Muscle layer of duodenum (tissue), 2 donors: ENCODE results near the gene NR2F6.

Source experiments
- H3K27ac ChIP-seq: one replicate; pipeline ENCODE4 v1.7.0; 2013; ENCODE audit warnings: mild to moderate bottlenecking, low read length
- H3K27me3 ChIP-seq: one replicate; pipeline ENCODE4 v1.7.0; 2013; ENCODE audit warnings: low read depth, mild to moderate bottlenecking, control low read depth, low read length
- H3K36me3 ChIP-seq, 2 donors: one replicate each; pipeline ENCODE4 v1.7.0; 2013; ENCODE audit warnings: low read length in 2 of 2, control low read depth in 1 of 2, mild to moderate bottlenecking in 1 of 2; ENCODE audit not compliant: insufficient read depth in 2 of 2, control insufficient read depth in 1 of 2
- H3K4me1 ChIP-seq, 2 donors: one replicate each; pipeline ENCODE4 v1.7.0; 2013; ENCODE audit warnings: low read length in 2 of 2, mild to moderate bottlenecking in 2 of 2, control low read depth in 1 of 2, moderate library complexity in 1 of 2; ENCODE audit not compliant: insufficient read depth in 2 of 2, control insufficient read depth in 1 of 2
- H3K4me3 ChIP-seq, 2 donors: one replicate each; pipeline ENCODE4 v1.7.0; 2013; ENCODE audit warnings: low read length in 2 of 2, low read depth in 1 of 2, mild to moderate bottlenecking in 1 of 2
- H3K9me3 ChIP-seq, 2 donors: one replicate each; pipeline ENCODE4 v1.7.0; 2013; ENCODE audit warnings: low read length in 2 of 2, control low read depth in 1 of 2, mild to moderate bottlenecking in 1 of 2; ENCODE audit not compliant: control insufficient read depth in 1 of 2
- donor health status: healthy.

NR2F6 gene

DNA sequence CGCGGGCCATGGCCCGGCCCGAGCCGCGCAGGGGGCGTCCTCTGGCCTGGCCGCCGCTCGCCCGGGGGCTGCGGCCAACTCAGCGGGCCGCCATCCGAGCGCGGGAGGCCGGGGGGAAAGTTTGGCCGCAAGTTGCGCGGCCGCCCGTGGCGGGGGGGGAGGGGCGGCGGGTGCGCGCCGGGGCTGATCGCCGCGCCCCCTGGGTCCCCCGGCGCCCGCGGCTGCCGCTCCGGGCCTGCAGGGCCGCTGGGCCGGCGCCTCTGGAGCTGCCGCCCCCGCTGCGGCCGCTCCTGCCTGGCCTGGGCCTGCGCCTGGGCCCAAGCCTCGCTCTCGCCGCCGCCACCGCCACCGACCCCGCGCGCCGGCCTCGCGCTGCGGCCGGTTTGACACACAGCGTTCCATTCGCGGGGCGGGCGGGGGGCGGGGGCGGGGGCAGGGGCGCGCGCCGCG lies at the start of gene NR2F6:
TSS of gene NR2F6 (minus strand) at position 385 of the 450 bp plus-strand sequence. CDS start 699 bp downstream, outside the sequence.
- Histone ChIP-seq H3K27ac (peak within 1 kb of the TSS; percentile 8), H3K36me3 (peaks cover 0 to 4% of the 10 kb centered on the region in 2 donors), H3K9me3 (no peaks in the 10 kb centered on the region), H3K4me1 (peaks cover 6 to 35% of the 10 kb centered on the region in 2 donors), H3K4me3 (peak within 1 kb of the TSS; percentile 77 to 94), H3K27me3 (no peaks in the 10 kb centered on the region)

DNA sequence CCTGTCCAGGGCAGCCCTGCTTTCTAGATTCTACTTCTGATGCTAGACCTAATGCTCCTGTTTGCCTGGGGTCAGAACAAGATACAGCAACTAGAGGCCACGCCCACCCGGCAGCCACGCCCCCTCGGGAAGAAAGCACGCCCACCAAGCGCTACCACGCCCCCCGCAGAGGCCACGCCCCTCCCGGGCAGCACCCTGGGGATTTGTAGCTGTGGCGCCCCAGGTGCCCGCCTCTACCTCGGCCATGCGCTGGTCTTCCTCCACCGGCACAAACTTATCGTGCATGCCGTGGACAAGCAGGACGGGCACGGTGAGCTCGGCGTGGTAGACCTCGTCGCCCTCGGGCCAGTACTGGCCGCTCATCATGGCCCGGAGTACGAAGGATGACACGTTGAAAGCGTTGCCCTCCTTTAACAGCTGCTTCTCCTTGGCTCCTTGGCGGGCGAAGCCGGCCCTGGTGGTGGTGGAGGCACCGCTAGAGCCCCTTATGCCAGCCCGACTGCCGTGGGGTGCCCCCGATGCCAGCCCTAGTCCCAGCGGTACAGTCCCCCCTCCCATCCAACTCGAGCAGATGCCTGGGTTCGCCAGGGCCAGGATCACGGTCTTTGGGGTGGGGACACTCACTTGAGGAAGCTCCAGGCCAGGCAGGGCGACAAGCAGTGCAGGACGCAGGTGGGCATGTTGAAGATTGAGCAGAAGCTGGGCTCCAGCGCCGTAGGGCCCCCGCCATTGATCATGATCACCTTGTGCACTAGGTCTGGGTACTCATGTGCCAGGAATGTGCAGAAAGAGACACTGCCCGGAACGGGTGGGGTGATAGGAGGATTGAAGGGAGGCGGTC lies 48.6 kb upstream of the NR2F6 start:
- Histone ChIP-seq H3K9me3 (no peaks in the 10 kb centered on the region), H3K4me1 (peaks cover 0 to 10% of the 10 kb centered on the region in 2 donors), H3K4me3 (no peak overlapping the region), H3K36me3 (peaks cover 0 to 11% of the 10 kb centered on the region in 2 donors), H3K27me3 (no peaks in the 10 kb centered on the region), H3K27ac (no peak overlapping the region)

DNA sequence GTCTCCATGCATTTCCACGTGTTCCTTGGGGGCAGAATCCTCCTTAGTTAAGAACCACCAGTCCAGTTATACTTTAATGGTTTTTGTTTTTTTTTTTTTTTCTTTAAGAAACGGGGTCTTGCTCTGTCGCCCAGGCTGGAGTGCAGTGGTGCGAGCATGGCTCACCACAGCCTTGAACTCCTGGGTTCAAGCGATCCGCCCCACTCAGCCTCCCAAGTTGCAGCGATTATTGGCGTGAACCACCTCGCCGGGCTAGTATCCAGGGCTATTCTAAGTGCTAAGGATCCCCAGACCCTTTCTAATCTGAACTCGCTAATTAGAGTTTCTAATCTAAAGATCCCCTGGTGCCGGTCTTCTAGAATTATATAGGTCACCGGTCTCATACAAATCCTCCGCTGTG lies 47.9 kb upstream of the NR2F6 start:
- Histone ChIP-seq H3K9me3 (no peaks in the 10 kb centered on the region), H3K27ac (no peak overlapping the region), H3K4me1 (peaks cover 0 to 10% of the 10 kb centered on the region in 2 donors), H3K27me3 (no peaks in the 10 kb centered on the region), H3K36me3 (peaks cover 0 to 11% of the 10 kb centered on the region in 2 donors), H3K4me3 (no peak overlapping the region)

DNA sequence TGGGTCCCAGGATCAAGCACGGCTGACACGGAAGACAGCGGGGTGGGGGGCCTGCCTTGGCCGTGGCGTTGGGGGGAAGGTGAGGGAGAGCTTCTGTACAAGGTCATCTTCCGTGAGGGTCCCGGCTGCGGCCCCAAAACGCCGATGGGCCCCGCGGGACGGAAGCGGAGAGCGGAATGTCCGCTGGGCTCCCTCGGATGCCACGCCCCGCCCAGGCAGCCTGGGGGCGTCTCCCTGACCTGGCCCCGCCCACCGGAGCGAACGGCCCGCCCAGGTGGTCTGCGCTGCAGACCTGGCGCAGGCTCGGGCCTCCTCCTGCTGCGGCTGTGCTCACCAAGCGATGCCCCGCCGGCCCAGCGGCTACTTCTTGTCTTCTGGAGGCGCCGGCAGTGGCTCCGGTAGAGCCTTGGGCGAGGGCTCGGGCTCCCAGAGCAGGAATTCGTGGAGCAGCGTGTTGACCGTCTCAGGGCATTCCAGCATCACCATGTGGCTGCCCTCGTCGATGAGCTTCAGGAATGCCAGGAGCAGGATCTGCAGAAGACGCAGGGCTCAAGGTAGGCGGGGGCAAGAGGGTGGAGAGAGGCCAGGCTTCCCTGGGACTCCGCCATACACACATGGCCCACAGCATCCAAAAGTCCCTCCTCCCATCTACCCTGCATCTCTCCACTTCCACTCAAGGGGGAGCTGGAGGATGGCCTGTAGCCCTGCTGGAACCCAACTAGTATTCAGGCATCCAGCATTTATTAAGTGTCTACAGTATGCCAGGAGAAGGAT lies 46.8 kb upstream of the NR2F6 start:
- Histone ChIP-seq H3K9me3 (no peaks in the 10 kb centered on the region), H3K36me3 (peaks cover 0 to 6% of the 10 kb centered on the region in 2 donors), H3K4me1 (peaks cover 0 to 10% of the 10 kb centered on the region in 2 donors), H3K27me3 (no peaks in the 10 kb centered on the region), H3K4me3 (peak overlapping the region; percentile 55 to 79), H3K27ac (no peak overlapping the region)

DNA sequence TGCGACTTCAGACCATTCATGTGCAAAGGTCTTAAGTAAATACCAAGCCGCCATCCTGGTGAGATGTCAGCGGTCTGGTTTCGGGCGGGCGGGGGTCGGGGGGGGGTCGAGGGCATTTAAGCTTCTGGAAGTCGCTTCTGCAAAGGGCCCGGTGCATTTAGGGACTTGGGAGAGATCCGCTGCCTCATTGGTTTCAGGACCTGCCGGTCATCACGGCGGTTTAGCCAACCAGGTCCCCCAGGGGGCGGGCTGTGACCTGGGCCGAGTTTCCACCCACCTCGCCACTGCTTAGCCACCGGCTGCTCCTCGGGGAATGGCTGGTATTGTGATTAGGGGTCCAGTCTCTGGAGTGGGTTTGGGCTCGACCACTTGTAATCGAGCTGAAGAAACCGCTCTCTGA lies 43.8 kb upstream of the NR2F6 start:
- H3K27me3 ChIP-seq = no peaks in the 10 kb centered on the region
- H3K9me3 ChIP-seq = no peaks in the 10 kb centered on the region
- H3K4me3 ChIP-seq = no peak overlapping the region
- H3K4me1 ChIP-seq = peaks cover 0 to 10% of the 10 kb centered on the region in 2 donors
- no peak overlapping the region for H3K27ac ChIP-seq
- H3K36me3 ChIP-seq = peaks cover 0 to 6% of the 10 kb centered on the region in 2 donors

DNA sequence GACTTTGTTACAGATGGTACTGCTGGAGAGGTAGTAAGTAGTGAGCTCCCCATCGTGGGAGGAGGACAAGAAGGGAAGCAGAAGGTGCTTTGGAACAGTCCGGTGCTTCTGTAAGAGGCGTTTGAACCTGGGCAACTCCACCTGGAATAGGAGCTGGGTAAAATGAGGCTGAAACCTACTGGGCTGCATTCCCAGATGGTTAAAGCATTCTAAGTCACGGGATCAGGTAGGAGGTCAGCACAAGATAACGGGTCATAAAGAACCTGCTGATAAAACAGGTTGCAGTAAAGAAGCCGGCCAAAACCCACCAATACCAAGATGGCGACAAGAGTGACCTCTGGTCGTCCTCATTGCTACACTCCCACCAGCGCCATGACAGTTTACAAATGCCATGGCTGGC lies 41.0 kb upstream of the NR2F6 start:
- H3K27ac ChIP-seq = no peak overlapping the region
- H3K9me3 ChIP-seq = no peaks in the 10 kb centered on the region
- peaks cover 0 to 13% of the 10 kb centered on the region in 2 donors for H3K4me1 ChIP-seq
- H3K4me3 ChIP-seq = no peak overlapping the region
- H3K27me3 ChIP-seq = no peaks in the 10 kb centered on the region
- no peaks in the 10 kb centered on the region for H3K36me3 ChIP-seq

DNA sequence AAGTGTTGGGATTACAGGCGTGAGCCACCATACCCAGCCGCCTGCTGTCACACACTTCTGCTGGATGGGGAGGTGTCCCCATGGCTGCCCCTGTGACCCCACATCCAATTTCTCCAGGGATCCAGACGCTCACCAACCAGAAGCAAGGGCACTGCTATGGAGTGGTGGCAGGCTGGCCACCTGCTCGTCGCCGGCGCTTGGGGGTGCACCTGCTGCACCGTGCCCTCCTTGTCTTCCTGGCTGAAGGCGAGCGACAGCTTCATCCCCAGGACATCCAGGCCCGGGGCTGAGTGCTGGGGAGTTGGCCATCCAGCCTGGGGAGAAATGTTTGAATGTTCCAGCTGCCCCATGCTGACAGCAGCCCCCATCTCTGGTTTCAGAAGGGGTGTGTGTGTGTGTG lies 40.5 kb upstream of the NR2F6 start:
- Histone ChIP-seq H3K27ac (no peak overlapping the region), H3K4me1 (peaks cover 0 to 18% of the 10 kb centered on the region in 2 donors), H3K27me3 (no peaks in the 10 kb centered on the region), H3K4me3 (no peak overlapping the region), H3K36me3 (no peaks in the 10 kb centered on the region), H3K9me3 (no peaks in the 10 kb centered on the region)

DNA sequence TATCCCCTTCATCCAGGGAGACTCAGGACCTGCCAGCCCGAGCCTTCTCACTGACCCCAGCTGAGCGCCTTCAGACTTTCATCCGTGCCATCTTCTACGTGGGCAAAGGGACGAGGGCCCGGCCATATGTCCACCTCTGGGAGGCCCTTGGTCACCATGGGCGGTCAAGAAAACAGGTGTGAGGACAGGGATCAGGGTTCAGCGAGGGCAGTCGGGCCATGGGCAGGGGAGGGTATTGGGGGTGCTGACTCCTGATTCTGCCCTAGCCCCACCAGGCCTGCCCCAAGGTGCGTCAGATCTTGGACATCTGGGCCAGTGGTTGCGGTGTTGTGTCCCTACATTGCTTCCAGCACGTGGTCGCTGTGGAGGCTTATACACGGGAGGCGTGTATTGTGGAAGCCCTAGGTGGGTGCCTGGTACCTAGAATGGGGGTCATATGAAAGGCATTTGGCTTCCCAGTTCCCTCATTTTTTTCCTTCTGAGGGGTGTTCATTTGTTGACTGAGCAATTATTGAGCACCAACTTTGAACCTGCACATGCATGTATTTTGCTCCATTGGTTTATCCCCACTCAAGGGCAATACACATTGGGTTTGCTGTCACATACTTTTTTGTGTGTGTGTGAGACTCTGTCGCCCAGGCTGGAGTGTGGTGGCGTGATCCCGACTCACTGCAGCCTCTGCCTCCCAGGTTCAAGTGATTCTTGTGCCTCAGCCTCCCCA lies 39.9 kb upstream of the NR2F6 start:
- Histone ChIP-seq H3K4me1 (peaks cover 0 to 18% of the 10 kb centered on the region in 2 donors), H3K9me3 (no peaks in the 10 kb centered on the region), H3K27ac (no peak overlapping the region), H3K36me3 (no peaks in the 10 kb centered on the region), H3K4me3 (no peak overlapping the region), H3K27me3 (no peaks in the 10 kb centered on the region)

DNA sequence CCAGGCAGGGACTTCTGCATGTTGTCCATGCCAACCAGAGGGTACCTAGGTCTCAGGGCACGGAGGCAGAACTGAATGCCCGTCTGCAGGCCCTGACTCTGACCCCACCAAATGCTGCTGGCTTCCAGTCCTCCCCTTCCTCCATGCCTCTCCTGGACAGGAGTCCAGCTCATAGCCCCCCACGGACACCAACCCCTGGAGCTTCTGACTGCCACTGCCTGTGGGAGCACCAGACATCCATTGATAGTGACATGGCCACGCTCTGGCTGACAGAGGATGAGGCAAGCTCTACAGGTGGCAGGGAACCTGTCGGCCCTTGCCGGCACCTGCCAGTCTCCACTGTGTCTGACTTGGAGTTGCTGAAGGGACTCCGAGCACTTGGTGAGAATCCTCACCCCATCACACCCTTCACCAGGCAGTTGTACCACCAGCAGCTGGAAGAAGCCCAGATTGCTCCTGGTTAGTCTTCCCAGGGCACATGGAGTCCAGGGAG lies 37.8 kb upstream of the NR2F6 start:
- no peak overlapping the region for H3K27ac ChIP-seq
- peaks cover 0 to 15% of the 10 kb centered on the region in 2 donors for H3K4me1 ChIP-seq

DNA sequence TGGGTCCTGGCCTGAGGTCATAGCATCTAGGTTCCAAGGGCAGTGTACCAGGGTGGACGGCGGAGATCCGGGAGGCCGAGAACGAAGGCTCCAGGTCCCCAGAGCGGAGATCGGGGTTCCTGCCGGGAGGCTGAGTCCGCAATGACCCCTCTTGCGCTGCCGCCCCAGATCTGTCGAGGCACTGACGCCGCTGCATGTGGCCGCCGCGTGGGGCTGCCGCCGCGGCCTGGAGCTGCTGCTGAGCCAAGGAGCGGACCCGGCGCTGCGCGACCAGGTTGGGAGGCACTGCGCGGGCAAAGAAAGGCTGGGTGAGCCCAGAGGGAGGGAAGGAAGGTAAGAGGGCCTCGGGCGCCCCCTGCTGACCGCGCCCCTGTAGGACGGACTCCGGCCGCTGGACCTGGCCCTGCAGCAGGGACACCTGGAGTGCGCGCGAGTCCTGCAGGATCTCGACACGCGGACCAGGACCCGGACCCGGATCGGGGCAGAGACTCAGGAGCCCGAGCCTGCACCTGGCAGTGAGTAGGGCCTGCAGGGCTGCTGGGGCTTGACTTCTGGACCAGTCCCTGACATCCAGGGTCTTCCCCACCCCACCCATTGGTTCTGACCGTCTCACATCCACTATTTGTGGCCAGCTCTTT lies 36.9 kb upstream of the NR2F6 start:
- H3K4me3 ChIP-seq = peak overlapping the region; percentile 42 to 63

More for the DNA sequence above, 37.8 kb upstream of the NR2F6 start:
- H3K27me3 ChIP-seq = no peaks in the 10 kb centered on the region
- no peaks in the 10 kb centered on the region for H3K9me3 ChIP-seq
- H3K4me3 ChIP-seq = no peak overlapping the region
- H3K36me3 ChIP-seq = peaks cover 5 to 12% of the 10 kb centered on the region in 2 donors

More for the DNA sequence above, 36.9 kb upstream of the NR2F6 start:
- Histone ChIP-seq H3K27me3 (no peaks in the 10 kb centered on the region), H3K27ac (no peak overlapping the region), H3K9me3 (no peaks in the 10 kb centered on the region), H3K4me1 (peaks cover 0 to 15% of the 10 kb centered on the region in 2 donors), H3K36me3 (peaks cover 5 to 12% of the 10 kb centered on the region in 2 donors)
